OCI-LY3 (cell line): ENCODE data around the gene GRIA3.

Source experiments
- H2AFZ ChIP-seq: fragments of 200-600, 300-600 bp; shearing (Covaris generic); 2 replicates; pipeline ENCODE4 v1.6.0; 2014; ENCODE audit warnings: antibody characterized with exemption, low read depth, low read length
- H3K27ac ChIP-seq: fragments of 200-600, 300-600 bp; sonication (generic); 2 replicates; pipeline ENCODE4 v1.5.1; 2014; ENCODE audit warnings: mild to moderate bottlenecking, low read length, moderate library complexity, mixed read lengths
- H3K27me3 ChIP-seq: fragments of 200-600, 300-600 bp; sonication (generic); 2 replicates; pipeline ENCODE4 v1.6.1; 2014; ENCODE audit warnings: low read depth, low read length, mixed read lengths
- H3K36me3 ChIP-seq: fragments of 200-600, 300-600 bp; sonication (generic); replicated peaks from 2 replicates; pipeline ENCODE3; 2014; ENCODE audit warnings: low read depth, low read length, mixed read lengths
- H3K4me1 ChIP-seq: fragments of 300-600, 200-600 bp; sonication (generic); 2 replicates; pipeline ENCODE4 v1.6.1; 2014; ENCODE audit warnings: low read length, mixed read lengths
- H3K4me2 ChIP-seq: fragments of 200-600, 300-600 bp; sonication (generic); 2 replicates; pipeline ENCODE4 v1.6.1; 2014; ENCODE audit warnings: low read length, mixed read lengths
- H3K4me3 ChIP-seq: fragments of 300-600, 200-600 bp; sonication (generic); 2 replicates; pipeline ENCODE4 v1.5.1; 2014; ENCODE audit warnings: antibody characterized with exemption, mild to moderate bottlenecking, low read length, moderate library complexity
- H3K79me2 ChIP-seq: fragments of 300-600, 200-600 bp; shearing (Covaris generic); 2 replicates; pipeline ENCODE4 v1.6.1; 2014; ENCODE audit warnings: mild to moderate bottlenecking, low read length, mixed read lengths
- H3K9ac ChIP-seq: fragments of 300-600, 200-600 bp; shearing (Covaris generic); 2 replicates; pipeline ENCODE4 v1.6.0; 2014; ENCODE audit warnings: mild to moderate bottlenecking, low read length, moderate library complexity
- H3K9me3 ChIP-seq: fragments of 200-600, 300-600 bp; shearing (Covaris generic); 2 replicates; pipeline ENCODE4 v1.6.1; 2014; ENCODE audit warnings: low read length, mixed read lengths; ENCODE audit not compliant: insufficient read depth
- H4K20me1 ChIP-seq: fragments of 200-600, 300-600 bp; sonication (generic); 2 replicates; pipeline ENCODE4 v1.6.1; 2016; ENCODE audit warnings: low read length, mixed read lengths; ENCODE audit not compliant: insufficient read depth
- EZH2phosphoT487 ChIP-seq: fragments of 200-600 bp; shearing (Covaris generic); IDR thresholded peaks from 2 replicates; pipeline ENCODE4 v1.6.1; 2018; ENCODE audit warnings: antibody characterized with exemption, mixed run types, low read depth
- TF ChIP-seq, protein P1 (sequence below): fragments of 200-600, 300-600 bp; sonication (generic); IDR thresholded peaks from 2 replicates; pipeline ENCODE4 v1.5.1; 2014; ENCODE audit warnings: antibody characterized with exemption, low read length, low read depth

Gene GRIA3

GRCh38 chrX:123340696-123341095, 156.6 kb downstream of the GRIA3 start:
- H2AFZ ChIP-seq: no peak overlapping the region
- no peak overlapping the region for H3K9ac ChIP-seq
- TF ChIP-seq EZH2phosphoT487: no peak
- TF ChIP-seq, protein P1, sequence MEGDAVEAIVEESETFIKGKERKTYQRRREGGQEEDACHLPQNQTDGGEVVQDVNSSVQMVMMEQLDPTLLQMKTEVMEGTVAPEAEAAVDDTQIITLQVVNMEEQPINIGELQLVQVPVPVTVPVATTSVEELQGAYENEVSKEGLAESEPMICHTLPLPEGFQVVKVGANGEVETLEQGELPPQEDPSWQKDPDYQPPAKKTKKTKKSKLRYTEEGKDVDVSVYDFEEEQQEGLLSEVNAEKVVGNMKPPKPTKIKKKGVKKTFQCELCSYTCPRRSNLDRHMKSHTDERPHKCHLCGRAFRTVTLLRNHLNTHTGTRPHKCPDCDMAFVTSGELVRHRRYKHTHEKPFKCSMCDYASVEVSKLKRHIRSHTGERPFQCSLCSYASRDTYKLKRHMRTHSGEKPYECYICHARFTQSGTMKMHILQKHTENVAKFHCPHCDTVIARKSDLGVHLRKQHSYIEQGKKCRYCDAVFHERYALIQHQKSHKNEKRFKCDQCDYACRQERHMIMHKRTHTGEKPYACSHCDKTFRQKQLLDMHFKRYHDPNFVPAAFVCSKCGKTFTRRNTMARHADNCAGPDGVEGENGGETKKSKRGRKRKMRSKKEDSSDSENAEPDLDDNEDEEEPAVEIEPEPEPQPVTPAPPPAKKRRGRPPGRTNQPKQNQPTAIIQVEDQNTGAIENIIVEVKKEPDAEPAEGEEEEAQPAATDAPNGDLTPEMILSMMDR: no peak

DNA sequence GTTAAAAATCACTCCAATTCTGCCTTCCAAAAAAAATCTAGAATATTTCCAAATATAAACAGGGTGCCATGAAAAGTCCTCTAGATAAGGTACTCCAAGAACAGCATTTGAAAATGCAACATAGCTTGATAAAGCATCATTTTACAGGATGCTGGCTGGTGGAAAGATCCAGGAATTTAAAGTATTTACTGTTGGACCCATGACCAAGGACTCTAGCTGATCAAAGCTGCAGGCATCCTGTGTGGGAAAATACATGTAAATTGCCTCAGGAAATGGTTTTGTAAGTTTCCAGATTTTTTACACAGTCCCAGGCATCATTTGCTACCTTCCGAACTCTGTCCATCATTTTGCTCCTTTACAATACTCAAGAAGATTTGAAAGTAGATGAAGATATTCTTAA, 164.4 kb downstream of the GRIA3 start:
- H3K4me3 ChIP-seq: no peak overlapping the region
- no peak overlapping the region for H2AFZ ChIP-seq
- H3K79me2 ChIP-seq: no peaks in the 10 kb centered on the region
- H3K27ac ChIP-seq: no peak overlapping the region
- no peaks in the 10 kb centered on the region for H4K20me1 ChIP-seq
- H3K27me3 ChIP-seq: no peaks in the 10 kb centered on the region
- H3K36me3 ChIP-seq: no peaks in the 10 kb centered on the region
- no peak for TF ChIP-seq EZH2phosphoT487
- TF ChIP-seq, protein P1: no peak
- H3K4me2 ChIP-seq: no peak overlapping the region
- H3K4me1 ChIP-seq: peaks cover 20% of the 10 kb centered on the region
- H3K9ac ChIP-seq: no peak overlapping the region
- H3K9me3 ChIP-seq: no peaks in the 10 kb centered on the region

More at GRCh38 chrX:123340696-123341095, 156.6 kb downstream of the GRIA3 start:
- H3K27me3 ChIP-seq: no peaks in the 10 kb centered on the region
- H3K27ac ChIP-seq: no peak overlapping the region
- H3K9me3 ChIP-seq: no peaks in the 10 kb centered on the region
- no peaks in the 10 kb centered on the region for H3K79me2 ChIP-seq
- no peaks in the 10 kb centered on the region for H4K20me1 ChIP-seq
- H3K4me1 ChIP-seq: peaks cover 42% of the 10 kb centered on the region
- H3K4me2 ChIP-seq: peak overlapping the region; percentile 56
- H3K4me3 ChIP-seq: no peak overlapping the region
- no peaks in the 10 kb centered on the region for H3K36me3 ChIP-seq

- H3K9ac ChIP-seq: no peak overlapping the region
- no peaks in the 10 kb centered on the region for H3K9me3 ChIP-seq
- H3K27me3 ChIP-seq: no peaks in the 10 kb centered on the region
- H3K4me1 ChIP-seq: peaks cover 20% of the 10 kb centered on the region
- H3K79me2 ChIP-seq: no peaks in the 10 kb centered on the region
- H4K20me1 ChIP-seq: no peaks in the 10 kb centered on the region
- TF ChIP-seq, protein P1: no peak
- no peak for TF ChIP-seq EZH2phosphoT487
- H3K36me3 ChIP-seq: no peaks in the 10 kb centered on the region
- H3K4me2 ChIP-seq: peak overlapping the region; percentile 35
- no peak overlapping the region for H2AFZ ChIP-seq
- H3K27ac ChIP-seq: no peak overlapping the region
- H3K4me3 ChIP-seq: no peak overlapping the region
Observed at GRCh38 chrX:123350226-123350625, 166.1 kb downstream of the GRIA3 start.

- Histone ChIP-seq H3K4me3 (peak overlapping the region; percentile 29; the same call in 1 of the 2 replicates), H2AFZ (0 out of 2 replicates have a peak overlapping the region, but pooled peaks have one; percentile 17), H3K27ac (peak overlapping the region; percentile 66), H3K79me2 (no peaks in the 10 kb centered on the region), H3K4me2 (peak overlapping the region; percentile 53), H4K20me1 (no peaks in the 10 kb centered on the region), H3K9ac (no peak overlapping the region; the same call in 1 of the 2 replicates), H3K36me3 (peaks cover 2% of the 10 kb centered on the region), H3K27me3 (no peaks in the 10 kb centered on the region), H3K4me1 (peaks cover 21% of the 10 kb centered on the region), H3K9me3 (no peaks in the 10 kb centered on the region; the same call in 1 of the 2 replicates)
- TF ChIP-seq, protein P1: no peak
- no peak for TF ChIP-seq EZH2phosphoT487
Observed at GRCh38 chrX:123357941-123358340, 173.9 kb downstream of the GRIA3 start.
